HFFc6 (cell line): ENCODE data around the gene DOCK2. TPM values are rescaled to one million over a fixed set of nuclear protein-coding genes. Genes with fewer than 3 reads are reported as not detected.

ENCODE experiments used
- DNase-seq: peaks from one replicate; pipeline ENCODE4 v3.0.0-alpha.2; 2018
- H3K27ac Mint-ChIP-seq: 2 replicates; pipeline ENCODE4 v1.8.0; 2020; ENCODE audit warnings: mild to moderate bottlenecking, mixed read lengths
- H3K27me3 Mint-ChIP-seq: 2 replicates; pipeline ENCODE4 v1.8.0; 2021; ENCODE audit warnings: mild to moderate bottlenecking, moderate library complexity, mixed read lengths; ENCODE audit not compliant: insufficient read depth
- H3K36me3 Mint-ChIP-seq: 2 replicates; pipeline ENCODE4 v1.8.0; 2021; ENCODE audit warnings: low read depth, mixed read lengths
- H3K4me1 Mint-ChIP-seq: 2 replicates; pipeline ENCODE4 v1.8.0; 2020; ENCODE audit warnings: low read depth, mixed read lengths
- H3K4me3 Mint-ChIP-seq: 2 replicates; pipeline ENCODE4 v1.8.0; 2020; ENCODE audit warnings: mild to moderate bottlenecking, moderate library complexity, mixed read lengths
- H3K9me3 Mint-ChIP-seq: 2 replicates; pipeline ENCODE4 v1.8.0; 2020; ENCODE audit warnings: mild to moderate bottlenecking, mixed read lengths
- CTCF ChIP-seq: fragments of 200-600 bp; sonication (generic); IDR thresholded peaks from 2 replicates; pipeline ENCODE4 v1.5.0; 2021; ENCODE audit warnings: antibody characterized with exemption, mild to moderate bottlenecking
- total RNA-seq, 6 experiments: library from RNA; stranded (reverse); fragmentation: NEBNext Ultra II Directional; extraction: Animal tissue kit (Norgen Biotek cat#: 25700); gene quantifications; 2 replicates in 1 of 6; 3 replicates in 5 of 6; pipeline ENCODE4 v1.2.3, GENCODE V29; 2021

Gene DOCK2
- total RNA-seq, 6 experiments from 2014 or later, result 1.4 to 6.5 (median 3.0) TPM

- Mint-ChIP-seq H3K4me3 (no peak overlapping the region), H3K4me1 (peaks cover 41% of the 10 kb centered on the region), H3K27me3 (no peaks in the 10 kb centered on the region), H3K9me3 (no peaks in the 10 kb centered on the region), H3K27ac (no peak overlapping the region), H3K36me3 (no peaks in the 10 kb centered on the region)
- TF ChIP-seq CTCF, result no peak
- DNase-seq, result no peak
These were observed 159.7 kb downstream of the DOCK2 start for GRCh38 chr5:169796731-169797130.

- TF ChIP-seq CTCF, result no peak
- no peak for DNase-seq
- Mint-ChIP-seq H3K4me3 (no peak overlapping the region), H3K27ac (no peak overlapping the region), H3K36me3 (no peaks in the 10 kb centered on the region), H3K9me3 (no peaks in the 10 kb centered on the region), H3K4me1 (peaks cover 50% of the 10 kb centered on the region), H3K27me3 (no peaks in the 10 kb centered on the region)
These were observed 160.5 kb downstream of the DOCK2 start for GRCh38 chr5:169797577-169797976.

- no peak for DNase-seq
- Mint-ChIP-seq H3K27ac (no peak overlapping the region), H3K4me3 (no peak overlapping the region), H3K27me3 (no peaks in the 10 kb centered on the region), H3K36me3 (no peaks in the 10 kb centered on the region), H3K9me3 (no peaks in the 10 kb centered on the region), H3K4me1 (peaks cover 58% of the 10 kb centered on the region)
- no peak for TF ChIP-seq CTCF
These were observed 161.4 kb downstream of the DOCK2 start for GRCh38 chr5:169798438-169798837.

- no peak for DNase-seq
- Mint-ChIP-seq H3K4me1 (peaks cover 65% of the 10 kb centered on the region), H3K4me3 (no peak overlapping the region), H3K36me3 (no peaks in the 10 kb centered on the region), H3K27me3 (no peaks in the 10 kb centered on the region), H3K9me3 (no peaks in the 10 kb centered on the region), H3K27ac (no peak overlapping the region)
- TF ChIP-seq CTCF, result no peak
These were observed 162.0 kb downstream of the DOCK2 start for GRCh38 chr5:169798906-169799660.

GRCh38 chr5:169801324-169801777, 164.3 kb downstream of the DOCK2 start:
- Mint-ChIP-seq H3K4me3 (no peak overlapping the region), H3K36me3 (no peaks in the 10 kb centered on the region), H3K9me3 (no peaks in the 10 kb centered on the region), H3K4me1 (peaks cover 70% of the 10 kb centered on the region), H3K27me3 (no peaks in the 10 kb centered on the region), H3K27ac (peak overlapping the region; percentile 93)
- peak; percentile 72 for DNase-seq
- TF ChIP-seq CTCF, result no peak
